ENCODE measurements around the gene OXLD1.

The OXLD1 gene

GRCh38 chr17:81694810-81695209, 28.4 kb upstream of the OXLD1 start:
- no peak for DNase-seq (ENCODE audit: low read depth)
- no peak for TF ChIP-seq CTCF (IDR thresholded peaks at IDR 0.05; ENCODE audit: insufficient read depth, low read depth, low read length, missing control alignments)
- no peak overlapping the region for H3K4me3 ChIP-seq (ENCODE audit: low read length)

GRCh38 chr17:81693509-81694210, 27.3 kb upstream of the OXLD1 start:
- H3K4me3 ChIP-seq (ENCODE audit: low read length): no peak overlapping the region
- no peak for TF ChIP-seq CTCF (IDR thresholded peaks at IDR 0.05; ENCODE audit: insufficient read depth, low read depth, low read length, missing control alignments)
- DNase-seq (ENCODE audit: low read depth): no peak

- no peak for DNase-seq (ENCODE audit: low read depth)
- H3K4me3 ChIP-seq (ENCODE audit: low read length): no peak overlapping the region
- TF ChIP-seq CTCF (IDR thresholded peaks at IDR 0.05; ENCODE audit: insufficient read depth, low read depth, low read length, missing control alignments): no peak
These were observed 25.2 kb upstream of the OXLD1 start for GRCh38 chr17:81691608-81692007.

DNA sequence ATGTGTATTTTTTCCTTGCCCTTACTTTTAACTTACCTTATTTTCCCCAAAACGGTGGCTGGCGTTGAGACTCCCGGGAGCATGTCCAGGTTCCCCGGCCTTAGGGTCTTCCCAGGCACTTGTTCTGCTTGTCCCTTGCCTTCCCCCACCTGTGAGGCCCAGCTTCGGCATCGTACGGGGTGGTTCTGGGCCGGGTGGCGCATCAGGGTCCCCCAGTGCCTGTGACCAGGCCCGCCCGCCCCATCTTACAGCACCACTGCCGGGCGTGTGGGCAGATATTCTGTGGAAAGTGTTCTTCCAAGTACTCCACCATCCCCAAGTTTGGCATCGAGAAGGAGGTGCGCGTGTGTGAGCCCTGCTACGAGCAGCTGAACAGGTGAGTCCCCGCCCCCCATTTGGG, 24.8 kb upstream of the OXLD1 start:
- H3K4me3 ChIP-seq (ENCODE audit: low read length): no peak overlapping the region
- DNase-seq (ENCODE audit: low read depth): no peak
- TF ChIP-seq CTCF (IDR thresholded peaks at IDR 0.05; ENCODE audit: insufficient read depth, low read depth, low read length, missing control alignments): no peak

DNA sequence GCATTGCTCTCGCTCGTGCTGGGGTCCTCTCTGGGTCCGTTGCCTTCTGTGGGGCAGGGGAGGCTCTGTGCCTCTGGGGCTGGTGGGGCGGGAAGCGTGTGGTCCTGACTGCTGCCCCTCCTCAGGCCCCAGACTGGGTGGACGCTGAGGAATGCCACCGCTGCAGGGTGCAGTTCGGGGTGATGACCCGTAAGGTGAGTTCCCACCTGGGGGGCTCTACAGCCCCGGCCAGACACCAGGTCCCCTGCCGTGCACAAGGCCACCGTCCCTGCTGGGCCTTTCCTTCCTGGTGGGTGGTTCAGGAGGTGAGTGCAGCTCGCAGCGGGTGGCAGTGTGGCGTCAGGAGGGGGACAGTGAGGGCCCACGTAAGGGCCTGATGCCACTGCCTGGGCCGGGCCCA, 24.1 kb upstream of the OXLD1 start:
- no peak for TF ChIP-seq CTCF (IDR thresholded peaks at IDR 0.05; ENCODE audit: insufficient read depth, low read depth, low read length, missing control alignments)
- H3K4me3 ChIP-seq (ENCODE audit: low read length): no peak overlapping the region
- DNase-seq (ENCODE audit: low read depth): no peak

- H3K4me3 ChIP-seq (ENCODE audit: low read length): no peak overlapping the region
- DNase-seq (ENCODE audit: low read depth): no peak
- TF ChIP-seq CTCF (IDR thresholded peaks at IDR 0.05; ENCODE audit: insufficient read depth, low read depth, low read length, missing control alignments): no peak
These were observed 23.7 kb upstream of the OXLD1 start for GRCh38 chr17:81690066-81690465.

DNA sequence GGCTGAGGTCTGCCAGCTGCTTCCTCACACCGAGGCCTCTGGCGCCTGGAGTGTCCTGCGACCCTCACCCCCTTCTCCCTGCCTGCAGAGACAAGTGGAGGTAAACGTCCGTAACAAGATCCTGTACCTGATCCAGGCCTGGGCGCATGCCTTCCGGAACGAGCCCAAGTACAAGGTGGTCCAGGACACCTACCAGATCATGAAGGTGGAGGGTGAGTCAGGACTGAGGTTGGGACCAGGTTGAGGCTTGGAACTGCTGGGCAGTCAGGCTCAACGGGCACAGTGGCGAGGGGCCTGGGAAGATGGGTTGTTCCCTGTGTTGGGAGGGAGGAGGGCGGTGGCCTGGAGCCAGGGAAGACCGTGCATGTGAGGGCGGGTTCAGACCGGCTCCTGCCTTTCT, 22.2 kb upstream of the OXLD1 start:
- DNase-seq (ENCODE audit: low read depth): no peak
- no peak overlapping the region for H3K4me3 ChIP-seq (ENCODE audit: low read length)

More for the DNA sequence above, 22.2 kb upstream of the OXLD1 start:
- TF ChIP-seq CTCF (IDR thresholded peaks at IDR 0.05; ENCODE audit: insufficient read depth, low read depth, low read length, missing control alignments): no peak
